Right hindlimb (tissue), 1 donor: ENCODE measurements around the gene C1orf216.
A peak's percentile ranks its signal among the peaks of the same experiment; 100 is the strongest.
"Not testable (repeated sequence)": the region's sequence is repeated elsewhere in the genome, so short reads cannot be mapped to it uniquely, and the experiment has no call there.

Experiments used
- DNase-seq: peaks from one replicate; pipeline ENCODE4 v3.0.0-alpha.2; 2018

Gene C1orf216

GRCh38 chr1:35718492-35719336 is at the start of gene C1orf216:
TSS of gene C1orf216 (minus strand) at chr1:35718884. CDS start at chr1:35716321, 2,563 bp downstream.
- DNase-seq, result peak; percentile 88

- DNase-seq, result no peak
These were observed 45.6 kb upstream of the C1orf216 start for GRCh38 chr1:35764283-35764682.

GRCh38 chr1:35763201-35763600 is 44.5 kb upstream of the C1orf216 start:
- no peak for DNase-seq

GRCh38 chr1:35762141-35762540 is 43.5 kb upstream of the C1orf216 start:
- DNase-seq, result no peak

- DNase-seq, result no peak
These were observed 37.4 kb upstream of the C1orf216 start for GRCh38 chr1:35756064-35756463.

GRCh38 chr1:35753626-35754260 is 35.1 kb upstream of the C1orf216 start:
- no peak for DNase-seq

GRCh38 chr1:35748326-35748725 is 29.6 kb upstream of the C1orf216 start:
- DNase-seq, result no peak

GRCh38 chr1:35745124-35745730 is 26.5 kb upstream of the C1orf216 start:
- no peak for DNase-seq

- DNase-seq, result no peak
These were observed 18.4 kb upstream of the C1orf216 start for GRCh38 chr1:35737120-35737519.

- no peak for DNase-seq
These were observed 8.9 kb upstream of the C1orf216 start for GRCh38 chr1:35727434-35728040.

GRCh38 chr1:35726450-35727433 is 8.1 kb upstream of the C1orf216 start:
- peak; percentile 59 for DNase-seq

- peak; percentile 29 for DNase-seq
These were observed 6.9 kb upstream of the C1orf216 start for GRCh38 chr1:35725596-35725995.

- peak; percentile 74 for DNase-seq
These were observed 690 bp downstream of the C1orf216 start for GRCh38 chr1:35717911-35718476.

GRCh38 chr1:35715568-35716002 is 3.1 kb downstream of the C1orf216 start:
- peak; percentile 72 for DNase-seq

GRCh38 chr1:35714921-35715567 is 3.6 kb downstream of the C1orf216 start:
- no peak for DNase-seq

- not testable (repeated sequence) for DNase-seq
These were observed 7.6 kb downstream of the C1orf216 start for GRCh38 chr1:35711098-35711497.

- no peak for DNase-seq
These were observed 9.7 kb downstream of the C1orf216 start for GRCh38 chr1:35708952-35709351.

GRCh38 chr1:35708441-35708921 is 10.2 kb downstream of the C1orf216 start:
- DNase-seq, result peak; percentile 55

GRCh38 chr1:35707601-35708440 is 10.9 kb downstream of the C1orf216 start:
- DNase-seq, result peak; percentile 68
